ENCODE measurements around the gene CHST13. TPM values are rescaled to one million over a fixed set of nuclear protein-coding genes. Genes with fewer than 3 reads are reported as not detected.

The CHST13 gene
- total RNA-seq, 4 donors from 2014 or later: 0.32 TPM; not detected in 3

- no peak overlapping the region for H3K4me3 ChIP-seq (ENCODE audit: low read depth, poor library complexity, severe bottlenecking)
- intact Hi-C loops (cut with DNase I; ENCODE audit: low total_unique reads): no loop called here
- TF ChIP-seq CTCF (IDR thresholded peaks at IDR 0.05) (no peak), POLR2A (IDR thresholded peaks at IDR 0.05) (no peak)
- WGBS, 2 donors: 91 to 93% methylated on average over 9 of the region's 9 CpGs
- DNase-seq (ENCODE audit: low spot score in 2 of 2): no peak
Measured at GRCh38 chr3:126507886-126508285, 16.1 kb upstream of the CHST13 start.

DNA sequence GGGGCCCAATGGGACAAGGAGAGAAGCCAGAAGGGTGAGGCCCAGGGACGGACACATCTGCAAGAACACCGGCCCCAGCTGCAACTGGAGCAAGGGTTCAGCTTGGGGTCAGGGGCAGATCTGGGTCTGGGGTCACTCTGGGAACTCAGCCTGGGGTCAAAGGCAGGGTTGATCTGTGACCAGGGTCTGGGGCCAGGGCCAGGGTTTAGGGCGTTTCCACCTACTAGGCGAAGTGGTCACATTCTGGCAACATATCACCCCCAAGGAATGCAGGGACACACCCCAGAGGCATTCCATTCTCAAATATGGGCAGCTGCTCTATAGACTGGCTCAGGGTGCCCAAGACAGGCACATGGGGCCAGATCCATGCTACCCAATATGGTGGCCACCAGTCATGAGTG is 15.4 kb upstream of the CHST13 start:
- DNase-seq (ENCODE audit: low spot score in 2 of 2): no peak
- TF ChIP-seq POLR2A (IDR thresholded peaks at IDR 0.05): no peak
- no peak for TF ChIP-seq CTCF (IDR thresholded peaks at IDR 0.05)
- no peak overlapping the region for H3K4me3 ChIP-seq (ENCODE audit: low read depth, poor library complexity, severe bottlenecking)
- intact Hi-C loops (cut with DNase I; ENCODE audit: low total_unique reads): no loop called here
- WGBS, 2 donors: 79 to 86% methylated on average over 4 of the region's 4 CpGs

- WGBS, 2 donors: 50% methylated on average over 15 to 18 of the region's 18 CpGs
- TF ChIP-seq CTCF (IDR thresholded peaks at IDR 0.05) (no peak), POLR2A (IDR thresholded peaks at IDR 0.05) (no peak)
- intact Hi-C loops (cut with DNase I; ENCODE audit: low total_unique reads): no loop called here
- no peak overlapping the region for H3K4me3 ChIP-seq (ENCODE audit: low read depth, poor library complexity, severe bottlenecking)
- DNase-seq (ENCODE audit: low spot score in 2 of 2): no peak
Measured at GRCh38 chr3:126509597-126510307, 14.2 kb upstream of the CHST13 start.

DNA sequence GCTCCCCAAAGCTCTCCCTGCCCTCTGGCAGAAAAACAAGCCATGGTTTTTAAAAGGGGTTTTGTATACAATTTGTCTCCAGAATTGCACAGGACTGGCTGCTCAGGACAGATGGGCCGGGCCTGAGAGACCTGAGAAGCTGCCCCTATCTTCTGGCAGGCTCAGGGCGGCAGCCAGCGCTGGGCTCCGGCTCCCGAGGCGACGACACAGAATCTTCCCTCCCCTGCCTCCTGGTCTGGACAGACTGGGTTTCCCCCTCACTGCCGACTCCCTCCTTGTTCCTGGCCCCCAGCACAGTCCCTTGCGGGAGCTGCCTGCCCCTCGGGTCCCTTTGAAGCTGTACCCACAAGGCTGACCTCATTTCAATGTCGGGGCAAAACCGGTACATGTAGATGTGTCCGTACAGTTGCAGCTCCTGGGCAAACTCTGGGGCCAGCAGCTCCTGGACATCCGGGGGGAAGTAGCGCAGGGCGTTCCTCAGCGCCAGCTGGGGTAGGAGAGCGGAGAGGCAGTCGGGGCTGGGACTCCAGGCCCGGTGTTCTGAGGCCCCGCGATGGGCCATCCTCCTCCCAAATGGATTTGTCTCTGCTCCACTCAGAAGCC is 13.5 kb upstream of the CHST13 start:
- no peak overlapping the region for H3K4me3 ChIP-seq (ENCODE audit: low read depth, poor library complexity, severe bottlenecking)
- DNase-seq (ENCODE audit: low spot score in 2 of 2): no peak
- intact Hi-C loops (cut with DNase I; ENCODE audit: low total_unique reads): no loop called here
- TF ChIP-seq CTCF (IDR thresholded peaks at IDR 0.05): no peak
- TF ChIP-seq POLR2A (IDR thresholded peaks at IDR 0.05): no peak
- 73 to 81% methylated on average over 22 of the region's 22 CpGs for WGBS, 2 donors

- intact Hi-C loops (cut with DNase I; ENCODE audit: low total_unique reads): no loop called here
- TF ChIP-seq POLR2A (IDR thresholded peaks at IDR 0.05): no peak
- TF ChIP-seq CTCF (IDR thresholded peaks at IDR 0.05): no peak
- 68 to 72% methylated on average over 7 of the region's 7 CpGs for WGBS, 2 donors
Measured at GRCh38 chr3:126511291-126511690, 12.7 kb upstream of the CHST13 start.

More at GRCh38 chr3:126511291-126511690, 12.7 kb upstream of the CHST13 start:
- no peak overlapping the region for H3K4me3 ChIP-seq (ENCODE audit: low read depth, poor library complexity, severe bottlenecking)
- DNase-seq (ENCODE audit: low spot score in 2 of 2): no peak

All from lower leg skin (tissue), 4 donors.